Measurements from ENCODE around the gene LGALS9.

LGALS9 gene

DNA sequence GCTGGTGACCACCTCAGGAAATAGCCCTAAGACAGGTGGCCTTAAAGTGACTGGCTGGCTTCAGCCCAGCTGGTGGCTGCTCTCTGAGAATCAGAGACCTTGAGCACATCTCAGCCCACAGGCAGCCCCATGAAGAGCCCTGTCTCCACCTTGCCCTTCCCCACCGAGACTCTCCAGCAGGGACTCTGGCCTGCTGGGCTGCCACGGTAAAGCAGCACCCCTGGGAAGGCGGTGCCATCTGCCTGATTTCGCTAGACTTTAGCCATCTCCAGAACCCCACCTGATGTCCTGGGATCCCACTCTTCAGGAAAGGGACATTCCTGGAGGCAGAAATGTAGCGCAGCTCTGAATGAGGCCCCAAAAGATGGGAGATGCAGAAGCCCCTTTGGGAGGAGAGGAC lies 45.2 kb upstream of the LGALS9 start:
- H3K4me2 ChIP-seq (ENCODE audit: insufficient read depth, low read length), result no peak overlapping the region
- ATAC-seq (ENCODE audit: insufficient read depth, low read depth) (no peak), DNase-seq (no peak)
- H3K27me3 ChIP-seq (ENCODE audit: insufficient read depth, low read length, poor library complexity), result no peaks in the 10 kb centered on the region
- H3K27ac ChIP-seq (ENCODE audit: low read length), result no peak overlapping the region
- no peaks in the 10 kb centered on the region for H3K9me3 ChIP-seq (ENCODE audit: insufficient read depth, low read length, severe bottlenecking)
- H3K79me2 ChIP-seq (ENCODE audit: insufficient read depth, low read length), result no peaks in the 10 kb centered on the region
- H3K9ac ChIP-seq (ENCODE audit: low read depth, low read length), result no peak overlapping the region
- no peaks in the 10 kb centered on the region for H3K4me1 ChIP-seq (ENCODE audit: insufficient read depth, low read length)
- no peak overlapping the region for H3K4me3 ChIP-seq (ENCODE audit: low read depth in 1 of 2, low read length in 2 of 2)
- TF ChIP-seq, protein P1, sequence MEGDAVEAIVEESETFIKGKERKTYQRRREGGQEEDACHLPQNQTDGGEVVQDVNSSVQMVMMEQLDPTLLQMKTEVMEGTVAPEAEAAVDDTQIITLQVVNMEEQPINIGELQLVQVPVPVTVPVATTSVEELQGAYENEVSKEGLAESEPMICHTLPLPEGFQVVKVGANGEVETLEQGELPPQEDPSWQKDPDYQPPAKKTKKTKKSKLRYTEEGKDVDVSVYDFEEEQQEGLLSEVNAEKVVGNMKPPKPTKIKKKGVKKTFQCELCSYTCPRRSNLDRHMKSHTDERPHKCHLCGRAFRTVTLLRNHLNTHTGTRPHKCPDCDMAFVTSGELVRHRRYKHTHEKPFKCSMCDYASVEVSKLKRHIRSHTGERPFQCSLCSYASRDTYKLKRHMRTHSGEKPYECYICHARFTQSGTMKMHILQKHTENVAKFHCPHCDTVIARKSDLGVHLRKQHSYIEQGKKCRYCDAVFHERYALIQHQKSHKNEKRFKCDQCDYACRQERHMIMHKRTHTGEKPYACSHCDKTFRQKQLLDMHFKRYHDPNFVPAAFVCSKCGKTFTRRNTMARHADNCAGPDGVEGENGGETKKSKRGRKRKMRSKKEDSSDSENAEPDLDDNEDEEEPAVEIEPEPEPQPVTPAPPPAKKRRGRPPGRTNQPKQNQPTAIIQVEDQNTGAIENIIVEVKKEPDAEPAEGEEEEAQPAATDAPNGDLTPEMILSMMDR (IDR thresholded peaks at IDR 0.05; ENCODE audit: borderline replicate concordance, extremely low read depth, low read length, poor library complexity, severe bottlenecking), result no peak
- TF ChIP-seq EZH2 (IDR thresholded peaks at IDR 0.05; ENCODE audit: borderline replicate concordance, low read depth, low read length, severe bottlenecking), result no peak
- H3K36me3 ChIP-seq (ENCODE audit: insufficient read depth, low read length), result no peaks in the 10 kb centered on the region
- H4K20me1 ChIP-seq (ENCODE audit: insufficient read depth, low read length), result no peaks in the 10 kb centered on the region
- no peak overlapping the region for H2AFZ ChIP-seq (ENCODE audit: low read depth, low read length)

DNA sequence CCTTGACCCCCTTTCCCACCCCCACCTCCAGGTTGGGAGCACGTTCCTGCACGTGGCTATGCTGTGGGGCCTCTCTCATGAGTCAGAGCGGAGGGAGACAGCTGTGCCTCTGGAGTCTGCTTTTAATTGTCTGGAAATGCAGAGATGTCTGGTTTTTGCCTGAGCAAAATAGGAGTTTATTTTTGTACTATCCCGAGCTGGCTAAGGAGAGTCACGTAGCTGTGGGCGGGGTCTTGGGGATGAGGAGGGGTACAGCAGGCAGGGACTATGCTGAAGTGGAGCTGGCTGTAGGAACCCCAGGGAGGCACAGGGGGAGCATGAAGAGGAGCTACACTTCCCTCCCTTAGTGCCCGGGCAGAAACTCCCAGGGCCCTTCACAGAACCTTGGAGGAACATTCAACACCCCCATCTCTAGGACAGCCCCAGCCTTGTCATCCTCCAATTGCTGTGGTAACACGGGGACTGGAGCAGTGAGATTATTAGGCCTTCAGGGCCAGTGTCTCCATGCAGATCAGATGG lies 44.7 kb upstream of the LGALS9 start:
- H3K9me3 ChIP-seq (ENCODE audit: insufficient read depth, low read length, severe bottlenecking), result no peaks in the 10 kb centered on the region
- no peaks in the 10 kb centered on the region for H3K4me1 ChIP-seq (ENCODE audit: insufficient read depth, low read length)
- ATAC-seq (ENCODE audit: insufficient read depth, low read depth) (no peak), DNase-seq (no peak)
- no peak for TF ChIP-seq EZH2 (IDR thresholded peaks at IDR 0.05; ENCODE audit: borderline replicate concordance, low read depth, low read length, severe bottlenecking)
- TF ChIP-seq, protein P1 (IDR thresholded peaks at IDR 0.05; ENCODE audit: borderline replicate concordance, extremely low read depth, low read length, poor library complexity, severe bottlenecking), result no peak
- H3K79me2 ChIP-seq (ENCODE audit: insufficient read depth, low read length), result no peaks in the 10 kb centered on the region
- H3K9ac ChIP-seq (ENCODE audit: low read depth, low read length), result no peak overlapping the region
- H2AFZ ChIP-seq (ENCODE audit: low read depth, low read length), result no peak overlapping the region
- H4K20me1 ChIP-seq (ENCODE audit: insufficient read depth, low read length), result no peaks in the 10 kb centered on the region
- no peaks in the 10 kb centered on the region for H3K27me3 ChIP-seq (ENCODE audit: insufficient read depth, low read length, poor library complexity)
- H3K4me2 ChIP-seq (ENCODE audit: insufficient read depth, low read length), result no peak overlapping the region
- no peaks in the 10 kb centered on the region for H3K36me3 ChIP-seq (ENCODE audit: insufficient read depth, low read length)
- no peak overlapping the region for H3K27ac ChIP-seq (ENCODE audit: low read length)
- H3K4me3 ChIP-seq (ENCODE audit: low read depth in 1 of 2, low read length in 2 of 2), result no peak overlapping the region

- TF ChIP-seq EZH2 (IDR thresholded peaks at IDR 0.05; ENCODE audit: borderline replicate concordance, low read depth, low read length, severe bottlenecking), result no peak
- TF ChIP-seq, protein P1 (IDR thresholded peaks at IDR 0.05; ENCODE audit: borderline replicate concordance, extremely low read depth, low read length, poor library complexity, severe bottlenecking), result no peak
- H3K27me3 ChIP-seq (ENCODE audit: insufficient read depth, low read length, poor library complexity), result no peaks in the 10 kb centered on the region
- no peaks in the 10 kb centered on the region for H3K79me2 ChIP-seq (ENCODE audit: insufficient read depth, low read length)
- H3K4me3 ChIP-seq (ENCODE audit: low read depth in 1 of 2, low read length in 2 of 2), result no peak overlapping the region
- H3K9me3 ChIP-seq (ENCODE audit: insufficient read depth, low read length, severe bottlenecking), result no peaks in the 10 kb centered on the region
- H3K9ac ChIP-seq (ENCODE audit: low read depth, low read length), result no peak overlapping the region
- H3K4me2 ChIP-seq (ENCODE audit: insufficient read depth, low read length), result no peak overlapping the region
- DNase-seq (no peak), ATAC-seq (ENCODE audit: insufficient read depth, low read depth) (no peak)
- no peaks in the 10 kb centered on the region for H3K4me1 ChIP-seq (ENCODE audit: insufficient read depth, low read length)
- H4K20me1 ChIP-seq (ENCODE audit: insufficient read depth, low read length), result no peaks in the 10 kb centered on the region
- no peak overlapping the region for H3K27ac ChIP-seq (ENCODE audit: low read length)
- no peaks in the 10 kb centered on the region for H3K36me3 ChIP-seq (ENCODE audit: insufficient read depth, low read length)
- no peak overlapping the region for H2AFZ ChIP-seq (ENCODE audit: low read depth, low read length)
These were observed 42.6 kb upstream of the LGALS9 start for GRCh38 chr17:27588354-27588753.

DNA sequence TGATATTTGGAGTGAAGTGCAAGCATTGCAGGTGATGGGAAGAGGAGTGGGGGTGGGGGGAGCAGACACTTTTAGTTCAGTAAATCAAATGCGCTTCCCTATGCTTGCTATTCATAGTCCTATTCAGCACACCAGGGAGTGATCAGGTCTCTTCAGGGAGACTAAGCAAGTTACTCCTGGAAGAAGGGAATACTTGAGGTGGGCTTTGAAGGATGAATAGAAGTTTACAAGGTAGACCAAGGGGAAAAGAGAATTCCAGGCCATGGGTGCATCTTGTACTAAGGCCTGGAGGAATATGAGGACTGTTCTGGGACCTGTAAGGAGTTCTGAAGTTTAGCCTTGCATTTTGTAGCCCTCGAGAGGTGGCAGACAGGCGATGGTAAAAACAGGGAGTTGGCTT lies 40.1 kb upstream of the LGALS9 start:
- H3K36me3 ChIP-seq (ENCODE audit: insufficient read depth, low read length), result no peaks in the 10 kb centered on the region
- TF ChIP-seq EZH2 (IDR thresholded peaks at IDR 0.05; ENCODE audit: borderline replicate concordance, low read depth, low read length, severe bottlenecking), result no peak
- H3K79me2 ChIP-seq (ENCODE audit: insufficient read depth, low read length), result no peaks in the 10 kb centered on the region
- no peaks in the 10 kb centered on the region for H4K20me1 ChIP-seq (ENCODE audit: insufficient read depth, low read length)
- ATAC-seq (ENCODE audit: insufficient read depth, low read depth) (no peak), DNase-seq (no peak)
- no peak overlapping the region for H3K4me2 ChIP-seq (ENCODE audit: insufficient read depth, low read length)
- H3K4me3 ChIP-seq (ENCODE audit: low read depth in 1 of 2, low read length in 2 of 2), result no peak overlapping the region
- H2AFZ ChIP-seq (ENCODE audit: low read depth, low read length), result no peak overlapping the region
- H3K9ac ChIP-seq (ENCODE audit: low read depth, low read length), result no peak overlapping the region
- no peak overlapping the region for H3K27ac ChIP-seq (ENCODE audit: low read length)
- H3K27me3 ChIP-seq (ENCODE audit: insufficient read depth, low read length, poor library complexity), result no peaks in the 10 kb centered on the region
- H3K9me3 ChIP-seq (ENCODE audit: insufficient read depth, low read length, severe bottlenecking), result no peaks in the 10 kb centered on the region
- no peaks in the 10 kb centered on the region for H3K4me1 ChIP-seq (ENCODE audit: insufficient read depth, low read length)
